ENCODE measurements around the gene WDR18. TPM values are rescaled to one million over a fixed set of nuclear protein-coding genes. Genes with fewer than 3 reads are reported as not detected.
A peak's percentile ranks its signal among the peaks of the same experiment; 100 is the strongest.

The WDR18 gene
- polyA plus RNA-seq, 1 experiment: 44.3 TPM

DNA sequence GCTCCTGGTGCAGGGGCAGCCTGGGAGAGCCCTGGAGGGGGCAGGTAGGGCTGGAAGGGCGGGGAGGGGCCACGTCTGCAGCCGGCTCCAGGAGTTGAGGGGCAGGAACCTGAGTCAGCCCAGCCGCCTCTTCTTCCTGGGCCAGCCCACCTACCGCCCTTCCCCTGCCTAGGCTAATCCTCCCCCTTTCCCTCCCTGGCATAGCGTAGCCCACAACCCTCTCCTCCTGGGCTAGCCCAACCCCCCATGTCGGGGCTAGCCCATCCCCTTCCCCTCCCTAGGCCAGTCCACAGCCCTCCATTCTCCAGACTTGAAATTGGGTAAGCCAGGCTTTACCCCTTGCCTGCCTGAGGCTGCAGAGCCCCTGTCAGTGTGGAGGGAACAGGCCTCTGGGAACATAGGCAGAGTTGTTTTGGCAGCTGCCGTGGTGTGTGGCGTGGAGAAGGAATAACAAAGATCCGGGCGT lies 20.6 kb upstream of the WDR18 start:
- Histone ChIP-seq H3K4me3 (ENCODE audit: low read depth, low read length) (no peak overlapping the region), H3K36me3 (ENCODE audit: control insufficient read depth, insufficient read depth, low read length) (peaks cover 46% of the 10 kb centered on the region), H3K27me3 (ENCODE audit: control insufficient read depth, insufficient read depth, low read length) (no peaks in the 10 kb centered on the region)
- ChIA-PET POLR2A (no interaction called here), CTCF (no interaction called here)
- DNase-seq (ENCODE audit: low read depth): no peak
- TF ChIP-seq, protein P1, sequence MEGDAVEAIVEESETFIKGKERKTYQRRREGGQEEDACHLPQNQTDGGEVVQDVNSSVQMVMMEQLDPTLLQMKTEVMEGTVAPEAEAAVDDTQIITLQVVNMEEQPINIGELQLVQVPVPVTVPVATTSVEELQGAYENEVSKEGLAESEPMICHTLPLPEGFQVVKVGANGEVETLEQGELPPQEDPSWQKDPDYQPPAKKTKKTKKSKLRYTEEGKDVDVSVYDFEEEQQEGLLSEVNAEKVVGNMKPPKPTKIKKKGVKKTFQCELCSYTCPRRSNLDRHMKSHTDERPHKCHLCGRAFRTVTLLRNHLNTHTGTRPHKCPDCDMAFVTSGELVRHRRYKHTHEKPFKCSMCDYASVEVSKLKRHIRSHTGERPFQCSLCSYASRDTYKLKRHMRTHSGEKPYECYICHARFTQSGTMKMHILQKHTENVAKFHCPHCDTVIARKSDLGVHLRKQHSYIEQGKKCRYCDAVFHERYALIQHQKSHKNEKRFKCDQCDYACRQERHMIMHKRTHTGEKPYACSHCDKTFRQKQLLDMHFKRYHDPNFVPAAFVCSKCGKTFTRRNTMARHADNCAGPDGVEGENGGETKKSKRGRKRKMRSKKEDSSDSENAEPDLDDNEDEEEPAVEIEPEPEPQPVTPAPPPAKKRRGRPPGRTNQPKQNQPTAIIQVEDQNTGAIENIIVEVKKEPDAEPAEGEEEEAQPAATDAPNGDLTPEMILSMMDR (IDR thresholded peaks at IDR 0.05; ENCODE audit: insufficient read depth, low read depth, low read length): no peak

DNA sequence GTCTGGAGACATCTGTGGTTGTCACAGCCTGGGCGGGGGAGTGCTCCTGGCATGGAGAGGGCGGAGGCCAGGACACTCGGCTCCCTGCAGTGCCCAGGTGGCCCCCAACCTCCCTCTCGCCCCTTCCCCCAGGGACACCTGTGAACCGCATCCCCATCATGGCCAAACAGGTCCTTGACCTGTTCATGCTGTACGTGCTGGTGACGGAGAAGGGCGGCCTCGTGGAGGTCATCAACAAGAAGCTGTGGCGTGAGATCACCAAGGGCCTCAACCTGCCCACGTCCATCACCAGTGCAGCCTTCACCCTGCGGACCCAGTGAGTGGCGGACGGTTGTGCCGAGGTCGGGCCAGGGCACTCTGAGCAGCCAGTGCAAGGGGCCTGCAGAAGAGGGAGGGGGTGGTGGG lies 20.0 kb upstream of the WDR18 start:
- CTCF ChIA-PET: no interaction called here
- Histone ChIP-seq H3K36me3 (ENCODE audit: control insufficient read depth, insufficient read depth, low read length) (peaks cover 47% of the 10 kb centered on the region), H3K27me3 (ENCODE audit: control insufficient read depth, insufficient read depth, low read length) (no peaks in the 10 kb centered on the region), H3K4me3 (ENCODE audit: low read depth, low read length) (no peak overlapping the region)
- DNase-seq (ENCODE audit: low read depth): no peak
- TF ChIP-seq, protein P1 (IDR thresholded peaks at IDR 0.05; ENCODE audit: insufficient read depth, low read depth, low read length): no peak
- POLR2A ChIA-PET: no interaction called here

DNA sequence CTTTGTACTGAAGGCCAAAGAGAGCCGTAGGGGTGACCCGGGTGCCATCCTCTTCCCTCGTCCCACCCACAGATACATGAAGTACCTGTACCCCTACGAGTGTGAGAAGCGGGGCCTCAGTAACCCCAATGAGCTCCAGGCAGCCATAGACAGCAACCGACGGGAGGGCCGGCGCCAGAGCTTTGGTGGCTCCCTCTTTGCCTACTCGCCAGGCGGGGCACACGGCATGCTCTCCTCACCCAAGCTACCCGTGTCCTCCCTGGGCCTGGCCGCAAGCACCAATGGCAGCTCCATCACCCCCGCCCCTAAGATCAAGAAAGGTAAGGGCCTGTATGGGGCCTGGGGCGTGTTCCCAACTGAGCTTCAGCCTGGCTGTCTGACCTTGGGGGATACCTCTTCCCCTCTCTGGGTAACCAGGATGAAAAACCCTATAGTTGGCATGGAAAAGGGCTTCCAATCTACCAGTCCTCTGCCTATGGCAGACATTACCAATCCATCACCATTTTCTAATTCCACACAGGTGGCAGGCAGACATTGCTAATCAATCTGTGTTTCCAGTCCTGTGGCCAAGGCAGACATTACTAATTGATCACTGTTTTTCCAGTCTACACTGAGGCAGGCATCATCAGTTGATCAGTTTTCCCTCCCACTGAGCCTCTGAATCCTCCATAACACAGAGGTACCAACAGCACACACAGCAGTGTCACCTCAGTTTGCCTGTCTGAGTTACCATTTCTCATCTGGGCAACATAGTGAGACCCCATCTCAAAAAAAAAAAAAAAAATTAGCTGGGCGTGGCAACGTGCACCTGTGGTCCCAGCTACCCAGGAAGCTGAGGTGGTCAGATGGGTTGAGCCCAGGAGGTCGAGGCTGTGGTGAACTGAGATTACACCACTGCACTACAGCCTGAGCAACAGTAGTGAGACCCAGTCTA lies 19.1 kb upstream of the WDR18 start:
- H3K4me3 ChIP-seq (ENCODE audit: low read depth, low read length): no peak overlapping the region
- peaks cover 46% of the 10 kb centered on the region for H3K36me3 ChIP-seq (ENCODE audit: control insufficient read depth, insufficient read depth, low read length)
- CTCF ChIA-PET: interaction anchor here (1.6 kb wide), 1 partner anchor 17 kb away, joined by 3 read pairs; no protein-coding TSS in a partner anchor
- POLR2A ChIA-PET: no interaction called here
- TF ChIP-seq, protein P1 (IDR thresholded peaks at IDR 0.05; ENCODE audit: insufficient read depth, low read depth, low read length): no peak
- H3K27me3 ChIP-seq (ENCODE audit: control insufficient read depth, insufficient read depth, low read length): no peaks in the 10 kb centered on the region
- no peak for DNase-seq (ENCODE audit: low read depth)

DNA sequence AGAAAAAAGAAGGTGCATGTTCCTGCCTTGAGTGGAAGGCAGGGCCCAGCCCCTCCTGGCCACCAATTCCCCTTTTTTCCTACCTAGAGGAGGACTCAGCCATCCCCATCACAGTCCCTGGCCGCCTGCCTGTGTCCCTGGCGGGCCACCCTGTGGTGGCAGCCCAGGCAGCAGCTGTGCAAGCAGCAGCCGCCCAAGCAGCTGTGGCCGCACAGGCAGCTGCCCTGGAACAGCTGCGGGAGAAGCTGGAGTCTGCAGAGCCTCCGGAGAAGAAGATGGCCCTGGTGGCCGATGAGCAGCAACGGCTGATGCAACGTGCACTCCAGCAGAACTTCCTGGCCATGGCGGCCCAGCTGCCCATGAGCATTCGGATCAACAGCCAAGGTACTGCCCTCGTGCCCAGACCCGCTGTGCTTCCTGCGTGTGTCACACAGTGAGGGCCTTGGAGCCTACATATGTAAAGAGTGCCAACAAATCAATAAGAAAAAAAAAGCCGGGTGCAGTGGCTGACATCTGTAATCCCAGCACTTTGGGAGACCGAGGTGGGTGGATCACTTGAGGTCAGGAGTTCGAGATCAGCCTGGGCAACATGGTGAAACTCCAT lies 17.6 kb upstream of the WDR18 start:
- POLR2A ChIA-PET: no interaction called here
- TF ChIP-seq, protein P1 (IDR thresholded peaks at IDR 0.05; ENCODE audit: insufficient read depth, low read depth, low read length): no peak
- Histone ChIP-seq H3K27me3 (ENCODE audit: control insufficient read depth, insufficient read depth, low read length) (no peaks in the 10 kb centered on the region), H3K36me3 (ENCODE audit: control insufficient read depth, insufficient read depth, low read length) (peaks cover 41% of the 10 kb centered on the region), H3K4me3 (ENCODE audit: low read depth, low read length) (no peak overlapping the region)
- DNase-seq (ENCODE audit: low read depth): no peak
- CTCF ChIA-PET: interaction anchor here (1.0 to 1.5 kb wide), 3 partner anchors 8 to 17 kb away, joined by 3 to 6 read pairs (median 3); partner anchors contain the start of gene WDR18

DNA sequence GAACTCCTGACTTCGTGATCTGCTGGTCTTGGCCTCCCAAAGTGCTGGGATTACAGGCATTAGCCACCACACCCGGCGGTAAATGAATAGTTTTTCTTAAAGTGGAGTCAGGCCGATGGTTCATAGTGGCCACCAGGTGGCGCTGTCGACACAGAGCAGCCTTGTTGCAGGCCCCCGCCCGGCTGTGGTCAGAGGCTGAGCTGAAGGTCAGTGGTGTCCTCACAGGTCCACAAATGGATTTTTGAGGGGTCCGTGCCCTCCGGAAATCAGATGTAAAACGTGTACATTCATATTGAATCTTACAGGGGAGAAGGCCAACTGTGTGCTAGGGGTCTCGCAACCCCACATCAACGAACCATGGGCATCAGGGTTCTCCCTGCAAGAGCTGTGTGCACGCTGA lies 13.4 kb upstream of the WDR18 start:
- CTCF ChIA-PET: interaction anchor here (0.8 to 2.7 kb wide), 3 partner anchors 11 to 15 kb away, joined by 3 to 10 read pairs (median 5); partner anchors contain the start of gene WDR18
- DNase-seq (ENCODE audit: low read depth): no peak

More for the DNA sequence above, 13.4 kb upstream of the WDR18 start:
- no peak overlapping the region for H3K4me3 ChIP-seq (ENCODE audit: low read depth, low read length)
- TF ChIP-seq, protein P1 (IDR thresholded peaks at IDR 0.05; ENCODE audit: insufficient read depth, low read depth, low read length): peak; percentile 74
- POLR2A ChIA-PET: no interaction called here
- no peaks in the 10 kb centered on the region for H3K27me3 ChIP-seq (ENCODE audit: control insufficient read depth, insufficient read depth, low read length)
- peaks cover 37% of the 10 kb centered on the region for H3K36me3 ChIP-seq (ENCODE audit: control insufficient read depth, insufficient read depth, low read length)

All from BJ (cell line).